ENCODE results near the gene TET2.

TET2 gene

GRCh38 chr4:105122350-105122749 is 24.3 kb upstream of the TET2 start:
- Histone ChIP-seq H3K36me3 (ENCODE audit: control insufficient read depth in 2 of 2, insufficient read depth in 2 of 2, low read length in 2 of 2) (no peaks in the 10 kb centered on the region), H3K4me3 (ENCODE audit: low read length in 2 of 2) (no peak overlapping the region), H3K4me1 (ENCODE audit: control insufficient read depth in 2 of 2, insufficient read depth in 2 of 2, low read length in 2 of 2) (no peaks in the 10 kb centered on the region), H3K9me3 (ENCODE audit: control insufficient read depth in 2 of 2, low read length in 2 of 2) (no peaks in the 10 kb centered on the region), H3K27me3 (ENCODE audit: control insufficient read depth in 2 of 2, insufficient read depth in 2 of 2, low read length in 2 of 2) (no peaks in the 10 kb centered on the region), H3K9ac (ENCODE audit: low read depth in 1 of 2, low read length in 2 of 2) (no peak overlapping the region), H3K27ac (ENCODE audit: low read depth in 2 of 2, low read length in 2 of 2) (no peak overlapping the region)

- no peak overlapping the region for H3K4me3 ChIP-seq (ENCODE audit: low read length in 2 of 2)
- H3K9me3 ChIP-seq (ENCODE audit: control insufficient read depth in 2 of 2, low read length in 2 of 2) = no peaks in the 10 kb centered on the region
- no peaks in the 10 kb centered on the region for H3K4me1 ChIP-seq (ENCODE audit: control insufficient read depth in 2 of 2, insufficient read depth in 2 of 2, low read length in 2 of 2)
- no peak overlapping the region for H3K9ac ChIP-seq (ENCODE audit: low read depth in 1 of 2, low read length in 2 of 2)
- H3K27me3 ChIP-seq (ENCODE audit: control insufficient read depth in 2 of 2, insufficient read depth in 2 of 2, low read length in 2 of 2) = no peaks in the 10 kb centered on the region
- H3K36me3 ChIP-seq (ENCODE audit: control insufficient read depth in 2 of 2, insufficient read depth in 2 of 2, low read length in 2 of 2) = no peaks in the 10 kb centered on the region
- H3K27ac ChIP-seq (ENCODE audit: low read depth in 2 of 2, low read length in 2 of 2) = no peak overlapping the region
These were observed 20.1 kb upstream of the TET2 start for GRCh38 chr4:105126311-105127169.

- Histone ChIP-seq H3K27ac (ENCODE audit: low read depth in 2 of 2, low read length in 2 of 2) (no peak overlapping the region), H3K4me1 (ENCODE audit: control insufficient read depth in 2 of 2, insufficient read depth in 2 of 2, low read length in 2 of 2) (no peaks in the 10 kb centered on the region), H3K27me3 (ENCODE audit: control insufficient read depth in 2 of 2, insufficient read depth in 2 of 2, low read length in 2 of 2) (no peaks in the 10 kb centered on the region), H3K4me3 (ENCODE audit: low read length in 2 of 2) (no peak overlapping the region), H3K9ac (ENCODE audit: low read depth in 1 of 2, low read length in 2 of 2) (no peak overlapping the region), H3K36me3 (ENCODE audit: control insufficient read depth in 2 of 2, insufficient read depth in 2 of 2, low read length in 2 of 2) (no peaks in the 10 kb centered on the region), H3K9me3 (ENCODE audit: control insufficient read depth in 2 of 2, low read length in 2 of 2) (no peaks in the 10 kb centered on the region)
These were observed 19.6 kb upstream of the TET2 start for GRCh38 chr4:105127170-105127445.

- Histone ChIP-seq H3K9me3 (ENCODE audit: control insufficient read depth in 2 of 2, low read length in 2 of 2) (no peaks in the 10 kb centered on the region), H3K27ac (ENCODE audit: low read depth in 2 of 2, low read length in 2 of 2) (no peak overlapping the region), H3K27me3 (ENCODE audit: control insufficient read depth in 2 of 2, insufficient read depth in 2 of 2, low read length in 2 of 2) (no peaks in the 10 kb centered on the region), H3K36me3 (ENCODE audit: control insufficient read depth in 2 of 2, insufficient read depth in 2 of 2, low read length in 2 of 2) (no peaks in the 10 kb centered on the region), H3K4me3 (ENCODE audit: low read length in 2 of 2) (no peak overlapping the region), H3K9ac (ENCODE audit: low read depth in 1 of 2, low read length in 2 of 2) (no peak overlapping the region), H3K4me1 (ENCODE audit: control insufficient read depth in 2 of 2, insufficient read depth in 2 of 2, low read length in 2 of 2) (no peaks in the 10 kb centered on the region)
These were observed 18.5 kb upstream of the TET2 start for GRCh38 chr4:105128208-105128607.

- Histone ChIP-seq H3K9ac (ENCODE audit: low read depth in 1 of 2, low read length in 2 of 2) (no peak overlapping the region), H3K27me3 (ENCODE audit: control insufficient read depth in 2 of 2, insufficient read depth in 2 of 2, low read length in 2 of 2) (no peaks in the 10 kb centered on the region)
These were observed 17.2 kb upstream of the TET2 start for GRCh38 chr4:105129286-105130040.

GRCh38 chr4:105130945-105131344 is 15.7 kb upstream of the TET2 start:
- H3K9me3 ChIP-seq (ENCODE audit: control insufficient read depth in 2 of 2, low read length in 2 of 2) = no peaks in the 10 kb centered on the region
- no peak overlapping the region for H3K9ac ChIP-seq (ENCODE audit: low read depth in 1 of 2, low read length in 2 of 2)
- H3K27ac ChIP-seq (ENCODE audit: low read depth in 2 of 2, low read length in 2 of 2) = no peak overlapping the region

More at GRCh38 chr4:105129286-105130040, 17.2 kb upstream of the TET2 start:
- no peaks in the 10 kb centered on the region for H3K36me3 ChIP-seq (ENCODE audit: control insufficient read depth in 2 of 2, insufficient read depth in 2 of 2, low read length in 2 of 2)
- no peaks in the 10 kb centered on the region for H3K9me3 ChIP-seq (ENCODE audit: control insufficient read depth in 2 of 2, low read length in 2 of 2)
- no peak overlapping the region for H3K4me3 ChIP-seq (ENCODE audit: low read length in 2 of 2)
- no peaks in the 10 kb centered on the region for H3K4me1 ChIP-seq (ENCODE audit: control insufficient read depth in 2 of 2, insufficient read depth in 2 of 2, low read length in 2 of 2)
- H3K27ac ChIP-seq (ENCODE audit: low read depth in 2 of 2, low read length in 2 of 2) = no peak overlapping the region

GRCh38 chr4:105133976-105134375 is 12.7 kb upstream of the TET2 start:
- Histone ChIP-seq H3K9me3 (ENCODE audit: control insufficient read depth in 2 of 2, low read length in 2 of 2) (no peaks in the 10 kb centered on the region), H3K36me3 (ENCODE audit: control insufficient read depth in 2 of 2, insufficient read depth in 2 of 2, low read length in 2 of 2) (no peaks in the 10 kb centered on the region), H3K4me3 (ENCODE audit: low read length in 2 of 2) (no peak overlapping the region)

More at GRCh38 chr4:105130945-105131344, 15.7 kb upstream of the TET2 start:
- Histone ChIP-seq H3K27me3 (ENCODE audit: control insufficient read depth in 2 of 2, insufficient read depth in 2 of 2, low read length in 2 of 2) (no peaks in the 10 kb centered on the region), H3K4me3 (ENCODE audit: low read length in 2 of 2) (no peak overlapping the region), H3K36me3 (ENCODE audit: control insufficient read depth in 2 of 2, insufficient read depth in 2 of 2, low read length in 2 of 2) (no peaks in the 10 kb centered on the region), H3K4me1 (ENCODE audit: control insufficient read depth in 2 of 2, insufficient read depth in 2 of 2, low read length in 2 of 2) (no peaks in the 10 kb centered on the region)

GRCh38 chr4:105135785-105136184 is 10.9 kb upstream of the TET2 start:
- H3K4me3 ChIP-seq (ENCODE audit: low read length in 2 of 2) = no peak overlapping the region
- H3K9ac ChIP-seq (ENCODE audit: low read depth in 1 of 2, low read length in 2 of 2) = no peak overlapping the region
- H3K9me3 ChIP-seq (ENCODE audit: control insufficient read depth in 2 of 2, low read length in 2 of 2) = no peaks in the 10 kb centered on the region
- no peak overlapping the region for H3K27ac ChIP-seq (ENCODE audit: low read depth in 2 of 2, low read length in 2 of 2)
- no peaks in the 10 kb centered on the region for H3K36me3 ChIP-seq (ENCODE audit: control insufficient read depth in 2 of 2, insufficient read depth in 2 of 2, low read length in 2 of 2)
- no peaks in the 10 kb centered on the region for H3K27me3 ChIP-seq (ENCODE audit: control insufficient read depth in 2 of 2, insufficient read depth in 2 of 2, low read length in 2 of 2)
- no peaks in the 10 kb centered on the region for H3K4me1 ChIP-seq (ENCODE audit: control insufficient read depth in 2 of 2, insufficient read depth in 2 of 2, low read length in 2 of 2)

More at GRCh38 chr4:105133976-105134375, 12.7 kb upstream of the TET2 start:
- Histone ChIP-seq H3K4me1 (ENCODE audit: control insufficient read depth in 2 of 2, insufficient read depth in 2 of 2, low read length in 2 of 2) (no peaks in the 10 kb centered on the region), H3K27me3 (ENCODE audit: control insufficient read depth in 2 of 2, insufficient read depth in 2 of 2, low read length in 2 of 2) (no peaks in the 10 kb centered on the region), H3K9ac (ENCODE audit: low read depth in 1 of 2, low read length in 2 of 2) (no peak overlapping the region), H3K27ac (ENCODE audit: low read depth in 2 of 2, low read length in 2 of 2) (no peak overlapping the region)

- H3K27me3 ChIP-seq (ENCODE audit: control insufficient read depth in 2 of 2, insufficient read depth in 2 of 2, low read length in 2 of 2) = no peaks in the 10 kb centered on the region
- no peak overlapping the region for H3K27ac ChIP-seq (ENCODE audit: low read depth in 2 of 2, low read length in 2 of 2)
- no peak overlapping the region for H3K9ac ChIP-seq (ENCODE audit: low read depth in 1 of 2, low read length in 2 of 2)
- H3K4me1 ChIP-seq (ENCODE audit: control insufficient read depth in 2 of 2, insufficient read depth in 2 of 2, low read length in 2 of 2) = no peaks in the 10 kb centered on the region
- H3K4me3 ChIP-seq (ENCODE audit: low read length in 2 of 2) = no peak overlapping the region
- H3K9me3 ChIP-seq (ENCODE audit: control insufficient read depth in 2 of 2, low read length in 2 of 2) = no peaks in the 10 kb centered on the region
- H3K36me3 ChIP-seq (ENCODE audit: control insufficient read depth in 2 of 2, insufficient read depth in 2 of 2, low read length in 2 of 2) = no peaks in the 10 kb centered on the region
These were observed 9.4 kb upstream of the TET2 start for GRCh38 chr4:105137121-105137875.

GRCh38 chr4:105139646-105140045 is 7.0 kb upstream of the TET2 start:
- Histone ChIP-seq H3K36me3 (ENCODE audit: control insufficient read depth in 2 of 2, insufficient read depth in 2 of 2, low read length in 2 of 2) (no peaks in the 10 kb centered on the region), H3K27ac (ENCODE audit: low read depth in 2 of 2, low read length in 2 of 2) (no peak overlapping the region), H3K4me1 (ENCODE audit: control insufficient read depth in 2 of 2, insufficient read depth in 2 of 2, low read length in 2 of 2) (peaks cover 0 to 2% of the 10 kb centered on the region in 2 donors), H3K27me3 (ENCODE audit: control insufficient read depth in 2 of 2, insufficient read depth in 2 of 2, low read length in 2 of 2) (no peaks in the 10 kb centered on the region), H3K9me3 (ENCODE audit: control insufficient read depth in 2 of 2, low read length in 2 of 2) (no peaks in the 10 kb centered on the region), H3K4me3 (ENCODE audit: low read length in 2 of 2) (no peak overlapping the region), H3K9ac (ENCODE audit: low read depth in 1 of 2, low read length in 2 of 2) (no peak overlapping the region)
